DND-41 (cell line): ENCODE data around the gene HSP90AB1.

Source experiments
- ATAC-seq: fragments of 200-7000 bp; cut with Tn5 transposase; 3 replicates; pipeline ENCODE4 v1.9.1; 2021; ENCODE audit warnings: low read depth; ENCODE audit not compliant: insufficient read depth
- DNase-seq: peaks from one replicate; pipeline ENCODE4 v3.0.0-alpha.2; 2020
- H2AFZ ChIP-seq: 2 replicates; pipeline ENCODE4 v1.6.0; 2012; ENCODE audit warnings: low read depth, low read length
- H3K27ac ChIP-seq: 2 replicates; pipeline ENCODE4 v1.5.1; 2012; ENCODE audit warnings: low read length, inconsistent platforms
- H3K27me3 ChIP-seq: fragments of 200-600 bp; sonication (generic); 2 replicates; pipeline ENCODE4 v1.6.0; 2012; ENCODE audit warnings: low read length, mild to moderate bottlenecking, inconsistent platforms; ENCODE audit not compliant: insufficient read depth, poor library complexity
- H3K36me3 ChIP-seq: 2 replicates; pipeline ENCODE4 v1.5.1; 2012; ENCODE audit warnings: low read length, inconsistent platforms; ENCODE audit not compliant: insufficient read depth
- H3K4me1 ChIP-seq: 2 replicates; pipeline ENCODE4 v1.5.1; 2012; ENCODE audit warnings: mild to moderate bottlenecking, low read length; ENCODE audit not compliant: insufficient read depth
- H3K4me2 ChIP-seq: 2 replicates; pipeline ENCODE4 v1.6.0; 2012; ENCODE audit warnings: mild to moderate bottlenecking, moderate library complexity, low read length, inconsistent platforms; ENCODE audit not compliant: insufficient read depth
- H3K4me3 ChIP-seq, 2 experiments: fragments of 200-600 bp in 1 of 2; shearing (Covaris generic) in 1 of 2; 2 replicates each; pipeline ENCODE4 v1.5.1; 2012 to 2016; ENCODE audit warnings: inconsistent platforms in 2 of 2, low read length in 2 of 2, mild to moderate bottlenecking in 2 of 2, low read depth in 1 of 2, moderate library complexity in 1 of 2
- H3K79me2 ChIP-seq: 2 replicates; pipeline ENCODE4 v1.6.0; 2012; ENCODE audit warnings: low read length, inconsistent platforms; ENCODE audit not compliant: insufficient read depth
- H3K9ac ChIP-seq: 2 replicates; pipeline ENCODE4 v1.6.0; 2012; ENCODE audit warnings: low read depth, mild to moderate bottlenecking, inconsistent platforms, low read length, moderate library complexity
- H3K9me3 ChIP-seq: 2 replicates; pipeline ENCODE4 v1.5.1; 2012; ENCODE audit warnings: low read length, moderate library complexity, mild to moderate bottlenecking, inconsistent platforms; ENCODE audit not compliant: insufficient read depth, severe bottlenecking
- H4K20me1 ChIP-seq: 2 replicates; pipeline ENCODE4 v1.6.0; 2012; ENCODE audit warnings: low read length; ENCODE audit not compliant: insufficient read depth
- EZH2 ChIP-seq: IDR thresholded peaks from 3 replicates; pipeline ENCODE4 v1.6.1; 2012; ENCODE audit warnings: borderline replicate concordance, low read depth, mild to moderate bottlenecking, moderate library complexity, low read length, inconsistent platforms; ENCODE audit not compliant: severe bottlenecking
- TF ChIP-seq, protein P1 (sequence below): IDR thresholded peaks from 2 replicates; pipeline ENCODE4 v1.5.1; 2012; ENCODE audit warnings: borderline replicate concordance, low read length, moderate library complexity, mild to moderate bottlenecking; ENCODE audit not compliant: poor library complexity, severe bottlenecking; ENCODE audit errors: extremely low read depth

HSP90AB1 gene

DNA sequence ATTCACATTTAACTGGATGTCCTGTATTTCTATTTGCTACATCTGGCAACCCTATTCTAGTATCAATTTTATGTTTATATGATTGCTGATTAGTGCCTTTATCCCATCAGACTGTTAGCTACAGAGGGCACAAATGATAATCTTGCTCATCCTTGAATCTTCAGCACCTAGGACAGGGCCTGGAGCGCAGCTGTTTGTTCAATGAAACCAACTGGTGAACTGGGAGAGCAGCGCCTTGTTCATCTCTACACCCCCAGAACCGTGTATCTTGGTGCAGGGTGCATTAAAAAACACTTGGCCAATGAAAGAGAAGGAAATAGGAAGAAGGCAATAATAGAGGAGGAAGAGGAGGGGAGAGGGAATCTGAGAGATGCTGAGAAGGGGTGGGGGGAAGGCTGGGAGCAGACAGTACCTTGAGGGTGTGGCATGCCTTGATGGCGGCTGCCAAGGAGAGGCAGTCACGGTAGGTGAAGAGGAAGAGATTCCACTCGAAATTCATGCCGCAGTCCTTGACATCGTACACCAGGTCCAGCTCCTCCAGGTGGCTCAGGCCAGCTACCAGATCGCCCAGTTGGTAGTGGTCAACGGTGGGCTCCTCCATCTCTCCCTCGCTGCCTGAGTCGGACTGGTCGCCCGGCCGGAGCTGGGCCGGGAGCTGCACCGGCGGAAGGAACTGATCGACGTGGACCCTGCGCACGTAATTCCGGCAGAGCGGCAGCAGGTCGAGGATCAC, 38.8 kb downstream of the HSP90AB1 start:
- Histone ChIP-seq H3K27me3 (peaks cover 18% of the 10 kb centered on the region), H3K36me3 (no peaks in the 10 kb centered on the region), H3K27ac (no peak overlapping the region), H4K20me1 (peaks cover 17% of the 10 kb centered on the region), H3K4me3 (no peak overlapping the region), H3K79me2 (no peaks in the 10 kb centered on the region), H3K4me1 (no peaks in the 10 kb centered on the region), H3K9me3 (no peaks in the 10 kb centered on the region), H2AFZ (no peak overlapping the region), H3K9ac (no peak overlapping the region), H3K4me2 (no peak overlapping the region)
- TF ChIP-seq, protein P1, sequence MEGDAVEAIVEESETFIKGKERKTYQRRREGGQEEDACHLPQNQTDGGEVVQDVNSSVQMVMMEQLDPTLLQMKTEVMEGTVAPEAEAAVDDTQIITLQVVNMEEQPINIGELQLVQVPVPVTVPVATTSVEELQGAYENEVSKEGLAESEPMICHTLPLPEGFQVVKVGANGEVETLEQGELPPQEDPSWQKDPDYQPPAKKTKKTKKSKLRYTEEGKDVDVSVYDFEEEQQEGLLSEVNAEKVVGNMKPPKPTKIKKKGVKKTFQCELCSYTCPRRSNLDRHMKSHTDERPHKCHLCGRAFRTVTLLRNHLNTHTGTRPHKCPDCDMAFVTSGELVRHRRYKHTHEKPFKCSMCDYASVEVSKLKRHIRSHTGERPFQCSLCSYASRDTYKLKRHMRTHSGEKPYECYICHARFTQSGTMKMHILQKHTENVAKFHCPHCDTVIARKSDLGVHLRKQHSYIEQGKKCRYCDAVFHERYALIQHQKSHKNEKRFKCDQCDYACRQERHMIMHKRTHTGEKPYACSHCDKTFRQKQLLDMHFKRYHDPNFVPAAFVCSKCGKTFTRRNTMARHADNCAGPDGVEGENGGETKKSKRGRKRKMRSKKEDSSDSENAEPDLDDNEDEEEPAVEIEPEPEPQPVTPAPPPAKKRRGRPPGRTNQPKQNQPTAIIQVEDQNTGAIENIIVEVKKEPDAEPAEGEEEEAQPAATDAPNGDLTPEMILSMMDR: no peak
- no peak for TF ChIP-seq EZH2
- peak; percentile 85 for ATAC-seq
- DNase-seq: peak; percentile 53

GRCh38 chr6:44286285-44286565, 39.3 kb downstream of the HSP90AB1 start:
- H4K20me1 ChIP-seq: peaks cover 17% of the 10 kb centered on the region
- TF ChIP-seq, protein P1: no peak
- no peak for TF ChIP-seq EZH2
- no peaks in the 10 kb centered on the region for H3K9me3 ChIP-seq
- no peak overlapping the region for H3K9ac ChIP-seq
- no peaks in the 10 kb centered on the region for H3K79me2 ChIP-seq
- no peaks in the 10 kb centered on the region for H3K36me3 ChIP-seq
- ATAC-seq (no peak), DNase-seq (no peak)
- H3K4me3 ChIP-seq: no peak overlapping the region
- H3K4me1 ChIP-seq: no peaks in the 10 kb centered on the region
- H2AFZ ChIP-seq: no peak overlapping the region
- no peak overlapping the region for H3K4me2 ChIP-seq
- no peak overlapping the region for H3K27ac ChIP-seq
- peaks cover 18% of the 10 kb centered on the region for H3K27me3 ChIP-seq

- no peaks in the 10 kb centered on the region for H3K9me3 ChIP-seq
- H3K4me2 ChIP-seq: no peak overlapping the region
- H4K20me1 ChIP-seq: peaks cover 17% of the 10 kb centered on the region
- no peak for ATAC-seq
- H3K36me3 ChIP-seq: no peaks in the 10 kb centered on the region
- no peak overlapping the region for H3K9ac ChIP-seq
- peaks cover 18% of the 10 kb centered on the region for H3K27me3 ChIP-seq
- no peak overlapping the region for H2AFZ ChIP-seq
- H3K27ac ChIP-seq: no peak overlapping the region
- no peak for DNase-seq
- no peak overlapping the region for H3K4me3 ChIP-seq
- H3K4me1 ChIP-seq: no peaks in the 10 kb centered on the region
- TF ChIP-seq EZH2: no peak
- TF ChIP-seq, protein P1: no peak
- no peaks in the 10 kb centered on the region for H3K79me2 ChIP-seq
Measured at GRCh38 chr6:44286747-44287146, 39.8 kb downstream of the HSP90AB1 start.
